Activated naive CD8-positive, alpha-beta T cell (primary cell): ENCODE measurements around the gene DNMT3B.

Experiments used
- H3K27ac Mint-ChIP-seq: one replicate; pipeline ENCODE4 v1.8.0; 2021; ENCODE audit warnings: mixed read lengths
- H3K27me3 Mint-ChIP-seq: one replicate; pipeline ENCODE4 v1.8.0; 2021; ENCODE audit warnings: mixed read lengths
- H3K36me3 Mint-ChIP-seq: one replicate; pipeline ENCODE4 v1.8.0; 2021; ENCODE audit warnings: mixed read lengths
- H3K4me1 Mint-ChIP-seq: one replicate; pipeline ENCODE4 v1.8.0; 2021; ENCODE audit warnings: low read depth, mixed read lengths
- H3K4me3 Mint-ChIP-seq: one replicate; pipeline ENCODE4 v1.8.0; 2021; ENCODE audit warnings: mild to moderate bottlenecking, mixed read lengths
- H3K9me3 Mint-ChIP-seq: one replicate; pipeline ENCODE4 v1.8.0; 2021; ENCODE audit warnings: low read depth, mixed read lengths

DNMT3B gene

GRCh38 chr20:32820698-32821377 lies 58.7 kb downstream of the DNMT3B start:
- Mint-ChIP-seq H3K27ac (peak overlapping the region; percentile 91), H3K9me3 (no peaks in the 10 kb centered on the region), H3K36me3 (peaks cover 2% of the 10 kb centered on the region), H3K4me1 (peaks cover 50% of the 10 kb centered on the region), H3K27me3 (no peaks in the 10 kb centered on the region), H3K4me3 (peak overlapping the region; percentile 94)

- H3K36me3 Mint-ChIP-seq = peaks cover 4% of the 10 kb centered on the region
- H3K4me3 Mint-ChIP-seq = peak overlapping the region; percentile 94
- H3K27ac Mint-ChIP-seq = peak overlapping the region; percentile 91
- no peaks in the 10 kb centered on the region for H3K27me3 Mint-ChIP-seq
- H3K4me1 Mint-ChIP-seq = peaks cover 54% of the 10 kb centered on the region
- H3K9me3 Mint-ChIP-seq = no peaks in the 10 kb centered on the region
These were observed 60.0 kb downstream of the DNMT3B start for GRCh38 chr20:32822225-32822624.

GRCh38 chr20:32823078-32823477 lies 60.9 kb downstream of the DNMT3B start:
- H3K4me3 Mint-ChIP-seq = peak overlapping the region; percentile 94
- H3K27me3 Mint-ChIP-seq = no peaks in the 10 kb centered on the region
- H3K4me1 Mint-ChIP-seq = peaks cover 62% of the 10 kb centered on the region
- peak overlapping the region; percentile 31 for H3K27ac Mint-ChIP-seq
- peaks cover 7% of the 10 kb centered on the region for H3K36me3 Mint-ChIP-seq
- no peaks in the 10 kb centered on the region for H3K9me3 Mint-ChIP-seq

- Mint-ChIP-seq H3K4me1 (peaks cover 66% of the 10 kb centered on the region), H3K36me3 (peaks cover 9% of the 10 kb centered on the region)
These were observed 61.8 kb downstream of the DNMT3B start for GRCh38 chr20:32823737-32824588.

DNA sequence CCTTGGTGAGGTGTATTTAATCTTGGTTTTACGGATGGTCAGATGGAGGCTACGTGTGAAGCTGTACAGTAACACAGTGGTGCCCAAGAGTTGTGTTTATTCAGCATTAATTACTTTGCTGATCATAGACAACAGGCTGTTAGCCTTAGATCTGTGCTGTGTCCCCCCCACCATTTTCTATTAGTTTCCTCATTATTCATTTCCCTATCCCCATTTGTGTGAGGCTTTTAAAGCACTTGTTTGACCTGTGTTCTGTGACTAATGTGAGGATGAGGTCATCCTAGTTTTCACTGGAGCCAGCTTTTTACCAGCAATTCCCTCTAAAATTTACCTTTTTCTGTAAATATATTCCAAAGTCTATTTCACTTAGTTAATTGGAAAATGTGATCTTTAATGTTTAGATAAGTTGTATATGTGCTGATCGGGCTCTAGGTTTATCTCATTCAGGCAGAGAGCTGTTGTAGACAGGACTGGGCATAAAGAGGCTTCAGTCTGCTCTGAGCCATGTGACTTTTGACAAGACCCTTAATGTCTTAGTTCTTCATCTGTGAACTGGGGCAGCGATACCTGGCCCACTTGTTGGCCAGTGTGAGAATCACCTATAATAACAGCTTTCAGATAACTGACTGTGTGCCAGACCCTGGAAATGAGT lies 66.0 kb downstream of the DNMT3B start:
- Mint-ChIP-seq H3K27me3 (no peaks in the 10 kb centered on the region), H3K9me3 (no peaks in the 10 kb centered on the region), H3K4me3 (no peak overlapping the region), H3K4me1 (peaks cover 75% of the 10 kb centered on the region), H3K36me3 (peaks cover 15% of the 10 kb centered on the region), H3K27ac (peak overlapping the region; percentile 81)

More at GRCh38 chr20:32823737-32824588, 61.8 kb downstream of the DNMT3B start:
- Mint-ChIP-seq H3K27me3 (no peaks in the 10 kb centered on the region), H3K27ac (peak overlapping the region; percentile 81), H3K4me3 (peak overlapping the region; percentile 94), H3K9me3 (no peaks in the 10 kb centered on the region)

DNA sequence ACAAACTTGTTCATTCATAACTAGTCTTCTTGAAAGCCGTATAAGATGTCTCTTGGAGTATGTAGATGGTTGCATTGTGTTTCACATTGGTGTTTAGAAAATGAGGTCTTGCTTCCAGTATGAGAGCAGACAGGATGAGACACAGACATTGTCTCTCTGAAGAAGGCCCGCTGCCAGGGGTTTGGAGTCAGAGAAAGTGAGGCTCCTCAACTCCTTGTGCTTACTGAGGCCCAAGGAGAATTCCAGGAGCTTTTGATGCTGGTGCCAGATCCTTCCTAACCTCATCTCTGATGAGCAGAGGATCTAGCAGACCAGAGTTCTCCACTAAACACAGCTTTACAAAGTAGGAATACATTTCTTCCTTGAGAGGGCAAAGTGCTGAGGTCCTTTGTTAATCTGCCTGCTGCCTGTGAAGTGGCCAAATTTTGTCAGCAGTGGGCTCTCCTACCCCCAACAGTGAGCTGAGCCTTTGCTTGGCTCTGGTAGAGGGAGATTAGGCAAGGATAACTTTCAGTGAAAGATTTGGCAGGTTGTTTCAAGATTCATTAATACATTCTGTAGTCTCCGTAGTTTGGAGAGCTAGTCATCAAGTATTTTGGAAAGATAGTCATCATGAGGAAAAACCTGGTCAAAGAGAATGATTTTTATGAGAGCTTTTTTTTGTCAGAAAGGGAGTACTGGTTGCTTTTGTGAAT lies 67.3 kb downstream of the DNMT3B start:
- no peaks in the 10 kb centered on the region for H3K9me3 Mint-ChIP-seq
- H3K27ac Mint-ChIP-seq = peak overlapping the region; percentile 80
- H3K4me1 Mint-ChIP-seq = peaks cover 71% of the 10 kb centered on the region
- peaks cover 13% of the 10 kb centered on the region for H3K36me3 Mint-ChIP-seq
- no peak overlapping the region for H3K4me3 Mint-ChIP-seq
- H3K27me3 Mint-ChIP-seq = no peaks in the 10 kb centered on the region

- H3K36me3 Mint-ChIP-seq = peaks cover 13% of the 10 kb centered on the region
- H3K27ac Mint-ChIP-seq = peak overlapping the region; percentile 80
- peaks cover 66% of the 10 kb centered on the region for H3K4me1 Mint-ChIP-seq
- peak overlapping the region; percentile 9 for H3K4me3 Mint-ChIP-seq
- H3K9me3 Mint-ChIP-seq = no peaks in the 10 kb centered on the region
- H3K27me3 Mint-ChIP-seq = no peaks in the 10 kb centered on the region
These were observed 68.3 kb downstream of the DNMT3B start for GRCh38 chr20:32830437-32830836.

- peak overlapping the region; percentile 66 for H3K4me3 Mint-ChIP-seq
- H3K27ac Mint-ChIP-seq = peak overlapping the region; percentile 73
- H3K36me3 Mint-ChIP-seq = peaks cover 11% of the 10 kb centered on the region
- peaks cover 73% of the 10 kb centered on the region for H3K4me1 Mint-ChIP-seq
- H3K9me3 Mint-ChIP-seq = no peaks in the 10 kb centered on the region
- H3K27me3 Mint-ChIP-seq = no peaks in the 10 kb centered on the region
These were observed 69.8 kb downstream of the DNMT3B start for GRCh38 chr20:32831982-32832381.

DNA sequence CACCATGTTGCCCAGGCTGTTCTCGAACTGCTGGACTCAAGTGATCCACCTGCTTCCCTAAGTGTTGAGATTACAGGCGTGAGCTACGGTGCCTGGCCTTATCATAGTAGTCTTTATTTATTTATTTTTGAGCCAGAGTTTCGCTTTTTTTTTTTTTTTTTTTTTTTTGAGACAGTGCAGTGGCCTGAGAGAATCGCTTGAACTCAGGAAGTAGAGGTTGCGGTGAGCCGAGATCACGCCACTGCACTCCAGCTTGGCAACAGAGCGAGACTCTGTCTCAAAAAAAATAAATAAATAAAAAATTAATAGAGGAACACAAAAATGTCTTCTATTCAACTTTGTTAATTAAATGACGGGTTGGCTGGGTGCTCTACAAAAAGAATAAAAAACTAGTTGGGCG lies 70.5 kb downstream of the DNMT3B start:
- H3K4me1 Mint-ChIP-seq = peaks cover 73% of the 10 kb centered on the region
- H3K27ac Mint-ChIP-seq = peak overlapping the region; percentile 82
- peaks cover 11% of the 10 kb centered on the region for H3K36me3 Mint-ChIP-seq
- H3K4me3 Mint-ChIP-seq = peak overlapping the region; percentile 66
- H3K9me3 Mint-ChIP-seq = no peaks in the 10 kb centered on the region
- no peaks in the 10 kb centered on the region for H3K27me3 Mint-ChIP-seq

DNA sequence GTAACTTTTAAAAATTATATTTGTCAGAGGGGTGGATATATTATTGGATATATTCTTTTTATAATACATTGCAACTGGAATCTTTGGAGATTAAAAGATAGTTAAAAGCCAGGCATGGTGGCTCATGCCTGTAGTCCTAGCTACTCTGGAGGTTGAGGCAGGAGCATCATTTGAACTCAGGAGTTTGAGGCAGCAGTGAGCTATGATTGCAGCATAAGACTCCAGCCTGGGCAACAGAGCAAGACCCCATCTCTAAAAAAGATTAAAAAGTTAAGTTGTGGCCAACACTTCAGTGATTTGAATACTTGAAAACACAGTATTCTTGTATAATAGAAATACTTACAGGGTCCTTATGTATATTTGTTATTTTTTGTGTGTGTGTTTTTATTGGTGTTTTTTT lies 72.8 kb downstream of the DNMT3B start:
- Mint-ChIP-seq H3K4me1 (peaks cover 62% of the 10 kb centered on the region), H3K27ac (no peak overlapping the region), H3K36me3 (peaks cover 8% of the 10 kb centered on the region), H3K27me3 (no peaks in the 10 kb centered on the region), H3K9me3 (no peaks in the 10 kb centered on the region), H3K4me3 (no peak overlapping the region)

DNA sequence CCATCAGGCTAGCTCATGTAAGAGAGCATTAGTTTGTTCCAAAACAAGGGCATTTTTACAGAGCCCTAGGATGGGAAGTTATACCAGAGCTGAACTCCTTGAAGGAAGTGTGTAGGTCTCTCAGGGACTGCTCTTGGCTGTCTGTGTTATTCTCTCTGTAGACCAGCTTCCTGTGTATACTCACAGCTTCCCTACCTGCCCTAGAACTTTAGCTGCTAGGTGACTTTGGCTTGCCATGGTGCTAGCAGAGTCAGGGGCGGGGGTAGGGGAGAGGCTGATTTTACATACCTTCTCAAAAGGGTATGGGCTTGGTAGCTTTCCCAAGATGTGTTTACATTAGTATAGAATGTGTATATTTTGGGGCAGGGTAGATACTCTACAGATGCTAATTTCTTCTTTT lies 75.0 kb downstream of the DNMT3B start:
- peaks cover 53% of the 10 kb centered on the region for H3K4me1 Mint-ChIP-seq
- no peaks in the 10 kb centered on the region for H3K27me3 Mint-ChIP-seq
- peaks cover 6% of the 10 kb centered on the region for H3K36me3 Mint-ChIP-seq
- no peak overlapping the region for H3K4me3 Mint-ChIP-seq
- H3K9me3 Mint-ChIP-seq = no peaks in the 10 kb centered on the region
- peak overlapping the region; percentile 41 for H3K27ac Mint-ChIP-seq

GRCh38 chr20:32839227-32839981 lies 77.2 kb downstream of the DNMT3B start:
- H3K27me3 Mint-ChIP-seq = no peaks in the 10 kb centered on the region
- H3K27ac Mint-ChIP-seq = peak overlapping the region; percentile 50
- H3K36me3 Mint-ChIP-seq = peaks cover 6% of the 10 kb centered on the region
- peaks cover 51% of the 10 kb centered on the region for H3K4me1 Mint-ChIP-seq
- H3K4me3 Mint-ChIP-seq = no peak overlapping the region
- no peaks in the 10 kb centered on the region for H3K9me3 Mint-ChIP-seq

DNA sequence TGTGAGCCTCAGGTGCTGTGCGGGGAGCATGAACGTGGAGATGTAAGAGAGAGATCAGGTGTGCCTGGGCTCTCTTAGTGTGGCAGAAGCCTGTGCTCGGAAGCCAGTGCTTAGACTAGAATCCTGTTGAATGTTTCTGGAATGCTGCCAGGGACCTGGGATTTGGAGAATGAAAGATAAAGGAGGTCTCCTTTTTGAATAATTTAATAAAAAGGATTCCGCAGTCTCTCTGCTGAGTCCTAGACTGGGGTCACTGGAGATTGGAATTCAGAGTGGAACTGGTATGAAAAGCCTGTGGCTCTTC lies 77.7 kb downstream of the DNMT3B start:
- no peak overlapping the region for H3K4me3 Mint-ChIP-seq
- H3K27me3 Mint-ChIP-seq = no peaks in the 10 kb centered on the region
- peak overlapping the region; percentile 50 for H3K27ac Mint-ChIP-seq
- H3K9me3 Mint-ChIP-seq = no peaks in the 10 kb centered on the region
- H3K36me3 Mint-ChIP-seq = peaks cover 6% of the 10 kb centered on the region
- H3K4me1 Mint-ChIP-seq = peaks cover 54% of the 10 kb centered on the region

- peak overlapping the region; percentile 90 for H3K27ac Mint-ChIP-seq
- peaks cover 55% of the 10 kb centered on the region for H3K4me1 Mint-ChIP-seq
- H3K4me3 Mint-ChIP-seq = peak overlapping the region; percentile 59
- no peaks in the 10 kb centered on the region for H3K9me3 Mint-ChIP-seq
- H3K27me3 Mint-ChIP-seq = no peaks in the 10 kb centered on the region
- H3K36me3 Mint-ChIP-seq = peaks cover 6% of the 10 kb centered on the region
These were observed 79.0 kb downstream of the DNMT3B start for GRCh38 chr20:32841174-32841573.
